ENCODE results near the gene DDAH2.

The DDAH2 gene

DNA sequence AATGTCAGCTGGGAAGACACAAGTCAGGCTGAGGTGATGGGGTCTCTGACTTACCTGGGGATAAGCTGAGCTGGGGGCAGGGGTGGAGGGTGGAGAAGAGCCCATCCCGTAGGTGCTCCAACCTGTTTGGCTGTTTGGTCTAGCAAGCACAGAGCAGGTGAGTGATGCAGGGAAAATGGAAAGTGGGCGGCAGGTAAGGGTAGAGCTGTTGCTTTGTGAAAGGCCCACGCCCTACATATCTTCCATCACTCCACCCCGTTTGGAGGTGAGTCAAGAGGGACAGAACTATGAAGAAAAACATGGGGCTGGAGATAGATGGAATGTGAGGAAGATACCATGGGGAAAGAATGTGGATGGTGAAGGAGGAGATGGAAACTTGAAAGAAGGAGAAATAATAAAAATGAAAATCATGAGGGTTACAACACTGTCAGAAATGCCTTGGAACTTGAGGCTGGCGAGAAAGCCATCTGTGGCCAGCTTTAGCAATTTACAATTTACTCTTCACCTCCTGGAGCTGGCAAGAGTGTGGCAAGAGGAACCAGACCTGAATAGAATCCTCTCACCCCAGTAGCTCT lies 8.8 kb downstream of the DDAH2 start:
- no peak for TF ChIP-seq CTCF (IDR thresholded peaks at IDR 0.05; ENCODE audit: low read depth, low read length)
- Histone ChIP-seq H3K4me1 (no peaks in the 10 kb centered on the region; the same call in 1 of the 2 replicates), H3K27me3 (no peaks in the 10 kb centered on the region), H3K36me3 (no peaks in the 10 kb centered on the region), H3K9me3 (no peaks in the 10 kb centered on the region), H3K4me3 (ENCODE audit: low read depth, low read length) (no peak overlapping the region)
- DNase-seq = no peak

GRCh38 chr6:31719001-31719400 lies 10.1 kb downstream of the DDAH2 start:
- H3K9me3 ChIP-seq = no peaks in the 10 kb centered on the region
- no peak for DNase-seq
- no peaks in the 10 kb centered on the region; the same call in 1 of the 2 replicates for H3K4me1 ChIP-seq
- no peak overlapping the region for H3K4me3 ChIP-seq (ENCODE audit: low read depth, low read length)
- no peaks in the 10 kb centered on the region for H3K27me3 ChIP-seq
- no peak for TF ChIP-seq CTCF (IDR thresholded peaks at IDR 0.05; ENCODE audit: low read depth, low read length)
- no peaks in the 10 kb centered on the region for H3K36me3 ChIP-seq

GRCh38 chr6:31718265-31718664 lies 10.8 kb downstream of the DDAH2 start:
- Histone ChIP-seq H3K9me3 (no peaks in the 10 kb centered on the region), H3K4me3 (ENCODE audit: low read depth, low read length) (no peak overlapping the region), H3K4me1 (no peaks in the 10 kb centered on the region; the same call in 1 of the 2 replicates), H3K36me3 (no peaks in the 10 kb centered on the region), H3K27me3 (no peaks in the 10 kb centered on the region)
- DNase-seq = no peak
- no peak for TF ChIP-seq CTCF (IDR thresholded peaks at IDR 0.05; ENCODE audit: low read depth, low read length)

- no peak for DNase-seq
Measured at GRCh38 chr6:31717499-31718222, 11.4 kb downstream of the DDAH2 start.

DNA sequence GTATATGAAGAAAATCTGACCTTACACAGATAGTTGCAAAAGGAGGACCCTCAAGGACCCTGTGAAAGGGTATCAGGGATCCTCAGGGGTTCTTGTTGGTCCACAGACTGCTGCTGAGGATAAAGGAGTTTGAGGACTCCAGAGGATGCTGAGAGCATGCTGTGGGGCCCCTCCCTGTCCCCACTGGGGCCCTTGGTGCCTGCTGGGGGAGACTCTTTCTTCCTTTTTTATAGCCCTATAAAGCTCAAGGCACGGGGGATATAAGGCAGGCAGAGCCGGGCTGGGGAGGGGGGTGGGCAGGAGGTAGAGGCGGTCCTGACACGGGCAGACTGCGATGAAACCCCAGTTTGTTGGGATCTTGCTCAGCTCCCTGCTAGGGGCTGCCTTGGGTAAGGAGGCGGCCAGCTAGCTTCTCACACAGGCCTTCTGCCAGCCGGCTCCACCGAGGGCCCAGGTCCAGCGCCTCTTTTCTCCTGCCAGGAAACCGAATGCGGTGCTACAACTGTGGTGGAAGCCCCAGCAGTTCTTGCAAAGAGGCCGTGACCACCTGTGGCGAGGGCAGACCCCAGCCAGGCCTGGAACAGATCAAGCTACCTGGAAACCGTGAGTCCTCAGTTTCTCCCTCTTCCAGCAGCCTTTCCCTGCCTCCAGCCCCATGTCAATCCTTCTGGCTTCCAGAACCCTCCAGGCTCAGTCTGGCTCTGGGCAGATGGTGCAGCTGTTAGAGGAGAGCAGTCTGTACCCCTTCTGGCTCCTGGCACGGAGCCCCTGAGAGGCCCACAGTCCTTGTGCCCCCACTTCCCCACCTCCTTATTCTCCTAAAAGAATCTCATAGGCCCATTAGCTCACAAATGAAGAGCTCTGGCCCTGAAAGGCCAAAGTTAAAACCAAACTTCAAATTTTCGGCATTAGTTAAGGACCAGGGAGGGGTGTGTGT lies 13.8 kb downstream of the DDAH2 start, which contains the start of gene LY6G6D:
Gene LY6G6D (plus strand): TSS at position 327 of the 937 bp plus-strand sequence. CDS start 8 bp downstream, at position 335.
- Histone ChIP-seq H3K4me1 (no peaks in the 10 kb centered on the region), H3K36me3 (no peaks in the 10 kb centered on the region), H3K9me3 (no peaks in the 10 kb centered on the region), H3K27me3 (no peaks in the 10 kb centered on the region), H3K4me3 (ENCODE audit: low read depth, low read length) (no peak within 1 kb of the TSS)
- TF ChIP-seq CTCF (IDR thresholded peaks at IDR 0.05; ENCODE audit: low read depth, low read length) = no peak
- DNase-seq = no peak

More at GRCh38 chr6:31717499-31718222, 11.4 kb downstream of the DDAH2 start:
- no peaks in the 10 kb centered on the region for H3K27me3 ChIP-seq
- no peak for TF ChIP-seq CTCF (IDR thresholded peaks at IDR 0.05; ENCODE audit: low read depth, low read length)
- H3K4me1 ChIP-seq = no peaks in the 10 kb centered on the region
- H3K36me3 ChIP-seq = no peaks in the 10 kb centered on the region
- H3K9me3 ChIP-seq = no peaks in the 10 kb centered on the region
- no peak overlapping the region for H3K4me3 ChIP-seq (ENCODE audit: low read depth, low read length)

Data from BE2C (cell line).